HG03064 (cell line): ENCODE measurements around the gene HNRNPR.
"Not testable (repeated sequence)": the region's sequence is repeated elsewhere in the genome, so short reads cannot be mapped to it uniquely, and the experiment has no call there.

ENCODE experiments used
- ATAC-seq: cut with Tn5 transposase; IDR thresholded peaks from one replicate; pipeline ENCODE4 v1.9.1; 2021; ENCODE audit warnings: low read depth; ENCODE audit not compliant: unreplicated experiment

The HNRNPR gene

DNA sequence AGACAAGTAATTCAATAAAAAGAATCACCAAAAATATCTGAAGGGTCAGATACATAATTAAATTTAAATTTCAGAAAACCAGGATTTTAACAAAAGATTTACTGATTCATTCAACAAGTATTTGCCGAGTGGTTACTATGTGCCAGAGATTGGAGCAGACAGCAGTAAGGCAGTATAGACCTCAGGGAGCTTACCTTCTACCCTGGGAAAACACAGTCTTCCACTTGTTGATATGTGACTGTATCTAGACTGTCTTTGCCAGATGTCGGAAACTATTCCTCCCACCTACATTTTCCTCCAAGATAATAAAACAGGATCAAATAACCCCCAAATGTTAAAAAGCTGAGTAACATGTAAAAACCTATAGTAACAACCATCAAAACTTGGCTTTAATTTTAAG, 6.2 kb downstream of the HNRNPR start:
- ATAC-seq = no peak

GRCh38 chr1:23331713-23332112, 12.4 kb downstream of the HNRNPR start:
- ATAC-seq = no peak

- no peak for ATAC-seq
Measured at GRCh38 chr1:23330846-23331245, 13.2 kb downstream of the HNRNPR start.

- ATAC-seq = no peak
Measured at GRCh38 chr1:23325393-23325792, 18.7 kb downstream of the HNRNPR start.

GRCh38 chr1:23322770-23323169, 21.3 kb downstream of the HNRNPR start:
- no peak for ATAC-seq

GRCh38 chr1:23310280-23310679, 33.8 kb downstream of the HNRNPR start:
- ATAC-seq = not testable (repeated sequence)

DNA sequence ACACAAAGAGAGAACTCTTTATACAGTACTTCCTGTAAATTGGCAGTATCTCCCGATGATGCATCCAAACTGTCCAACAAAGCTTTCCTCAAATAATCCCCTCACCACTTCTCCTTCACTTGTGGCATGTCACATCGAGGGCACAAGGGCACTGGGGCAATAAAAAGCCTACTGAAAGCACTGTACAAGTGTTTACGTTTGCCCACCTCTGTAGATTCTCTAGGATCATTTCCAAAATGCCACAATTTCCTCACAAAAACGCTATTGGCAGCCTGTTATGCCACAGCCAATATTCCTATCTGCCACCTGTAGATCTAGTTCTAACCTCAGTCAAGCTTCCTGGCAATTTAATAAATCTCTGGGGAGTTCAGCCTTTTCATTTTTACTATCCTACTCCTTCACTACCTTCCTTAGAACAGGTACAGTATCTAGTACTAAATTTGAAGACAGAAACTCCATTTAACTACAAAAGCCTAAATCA, 39.9 kb downstream of the HNRNPR start:
- ATAC-seq = no peak

DNA sequence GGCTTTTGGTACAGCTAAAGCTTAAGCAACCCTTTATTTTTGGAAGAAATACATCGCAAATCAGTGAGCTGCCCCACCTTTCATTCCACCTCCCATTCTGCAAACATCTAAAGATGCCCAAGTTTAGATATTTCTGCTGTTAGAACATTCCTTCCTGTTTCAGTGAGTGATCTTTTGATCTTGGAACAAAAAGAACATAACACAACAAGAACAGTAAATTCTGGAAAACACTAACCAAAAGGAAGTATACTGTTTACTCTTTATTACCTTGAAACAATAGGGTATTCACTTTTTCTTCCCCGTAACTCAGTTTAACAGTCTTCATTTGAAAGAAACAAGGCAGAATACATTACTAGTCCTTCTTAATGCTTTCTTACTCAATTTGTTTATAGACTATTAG, 40.6 kb downstream of the HNRNPR start:
- ATAC-seq = no peak

GRCh38 chr1:23296931-23297330, 47.2 kb downstream of the HNRNPR start:
- ATAC-seq = no peak

DNA sequence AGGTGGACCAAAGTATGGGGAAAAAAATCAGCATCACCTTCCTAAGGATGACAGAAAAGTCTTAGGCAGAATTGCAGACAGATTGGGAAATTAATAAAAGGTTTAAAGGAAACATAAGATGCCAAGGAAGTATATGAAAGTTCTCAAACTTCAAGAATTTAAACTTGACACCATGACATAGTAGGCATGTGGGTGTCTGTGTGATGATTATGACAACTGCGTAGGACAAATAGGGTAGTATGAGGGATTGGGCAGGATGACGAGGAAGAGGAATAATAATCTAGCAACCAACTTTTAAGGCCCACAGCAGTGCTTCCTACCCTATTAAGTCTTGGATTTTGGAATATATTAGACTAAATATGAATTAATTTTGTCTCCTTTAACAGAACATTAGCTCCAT, 52.4 kb downstream of the HNRNPR start:
- no peak for ATAC-seq

DNA sequence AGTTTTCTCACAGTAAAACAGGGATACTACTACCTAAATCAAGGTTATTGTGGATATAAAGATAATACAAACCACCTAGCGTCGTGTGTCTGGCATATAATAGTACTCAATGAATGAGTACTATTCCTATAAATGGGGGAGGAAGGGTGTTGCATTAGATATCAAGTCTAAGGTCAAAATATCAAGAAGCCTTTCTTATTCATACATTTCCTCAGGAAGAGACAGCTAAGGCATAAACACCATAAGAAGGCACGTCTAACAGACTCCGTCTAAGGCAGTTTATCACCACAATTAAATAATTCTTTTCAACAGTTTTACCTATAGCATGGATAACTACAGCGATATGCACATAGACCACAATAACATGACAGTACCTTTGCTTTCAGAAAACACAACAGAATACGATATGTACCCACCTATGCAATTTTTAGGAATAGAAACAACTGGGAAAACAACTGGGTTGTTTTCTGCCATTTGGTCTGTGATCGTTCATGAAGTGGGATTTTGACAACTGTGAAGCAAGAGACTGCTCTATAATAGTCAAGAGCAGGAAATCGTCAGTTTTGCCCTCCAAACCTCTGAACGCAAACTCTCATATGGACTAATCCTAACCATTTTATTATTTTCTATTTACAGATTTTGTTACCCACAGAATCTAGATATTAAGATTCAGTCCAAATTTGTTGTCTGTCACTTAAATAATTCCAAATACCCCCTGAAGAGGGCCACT, 53.1 kb downstream of the HNRNPR start:
- no peak for ATAC-seq

- ATAC-seq = no peak
Measured at GRCh38 chr1:23288671-23289070, 55.4 kb downstream of the HNRNPR start.

DNA sequence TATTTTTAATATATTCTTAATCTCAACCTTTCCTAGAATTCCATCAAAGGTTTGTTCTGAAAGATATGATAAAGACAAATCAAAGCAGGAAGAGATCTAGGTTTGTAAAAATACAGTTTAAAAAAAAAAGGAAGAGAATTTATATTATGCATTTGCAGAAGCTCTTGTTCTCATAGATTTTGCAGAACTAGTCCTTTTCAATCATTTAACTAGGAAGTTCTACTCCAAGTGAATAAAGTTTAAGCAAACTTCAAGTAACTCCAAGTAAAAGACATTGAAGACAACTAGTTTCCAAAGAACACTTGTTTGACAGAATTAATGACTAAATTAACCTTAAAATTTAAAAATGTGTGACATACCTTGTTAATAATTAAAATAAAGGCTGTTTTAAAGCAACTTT, 55.9 kb downstream of the HNRNPR start:
- ATAC-seq = no peak

GRCh38 chr1:23286401-23286800, 57.7 kb downstream of the HNRNPR start:
- no peak for ATAC-seq

DNA sequence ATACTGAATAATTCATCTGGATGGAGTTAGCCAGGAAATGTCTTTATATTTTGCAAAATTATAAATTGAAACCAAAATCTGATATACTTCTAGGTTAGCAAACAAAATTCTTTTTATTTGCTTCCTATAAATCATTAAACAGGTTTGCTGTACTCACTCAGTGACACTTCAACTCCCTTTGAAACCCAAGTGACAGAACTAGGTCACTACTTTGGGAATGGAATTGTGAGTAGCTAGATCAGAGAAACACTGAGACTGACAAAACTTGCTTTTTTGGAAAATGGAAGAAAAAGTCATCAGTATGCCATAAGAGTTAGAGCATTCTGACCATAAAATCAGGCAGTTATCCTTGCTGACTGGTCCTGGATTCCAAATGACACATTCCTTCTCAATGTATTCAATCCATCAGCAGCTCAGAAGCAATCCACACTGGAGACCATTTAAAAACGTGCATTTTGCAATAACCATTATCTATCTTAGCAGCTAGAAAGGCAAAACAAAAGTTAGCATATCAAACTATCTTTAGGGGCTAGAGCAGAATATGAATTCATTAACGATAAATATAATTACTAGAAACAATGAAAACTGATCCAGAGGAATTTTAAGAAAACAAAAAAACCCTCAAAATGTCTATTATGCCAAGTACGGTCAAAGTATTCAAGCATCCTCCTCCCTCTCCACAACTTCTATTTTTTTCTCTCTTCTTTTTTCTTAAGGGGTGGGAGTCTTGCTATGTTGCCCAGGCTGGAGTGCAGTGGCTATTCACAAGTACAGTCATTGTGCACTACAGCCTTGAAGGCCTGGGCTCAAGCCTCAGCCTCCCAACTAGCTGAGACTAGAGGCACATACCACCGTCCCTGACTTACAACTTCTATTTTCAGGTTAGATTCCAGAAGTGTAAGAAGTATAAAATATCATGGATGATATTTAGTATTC, 60.1 kb downstream of the HNRNPR start:
- no peak for ATAC-seq

DNA sequence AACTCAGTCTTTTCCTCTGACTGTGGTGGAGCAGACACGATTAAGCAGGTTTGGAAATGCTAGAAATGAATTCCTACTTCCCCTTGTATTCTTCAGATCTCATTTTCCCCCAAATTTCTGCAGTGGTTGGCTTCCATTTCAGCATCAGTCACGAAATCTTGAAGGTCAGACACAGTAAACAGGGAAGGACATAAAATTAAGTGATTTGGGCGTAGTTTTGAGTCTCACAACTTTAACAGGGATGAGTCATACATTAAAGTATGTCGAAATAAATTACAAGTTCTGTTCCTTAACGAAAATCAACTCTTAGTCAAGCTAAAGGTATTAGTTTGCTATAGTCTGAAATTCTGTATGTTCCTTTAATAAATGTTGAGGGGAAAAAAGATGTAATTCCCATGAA, 61.1 kb downstream of the HNRNPR start:
- ATAC-seq = no peak

DNA sequence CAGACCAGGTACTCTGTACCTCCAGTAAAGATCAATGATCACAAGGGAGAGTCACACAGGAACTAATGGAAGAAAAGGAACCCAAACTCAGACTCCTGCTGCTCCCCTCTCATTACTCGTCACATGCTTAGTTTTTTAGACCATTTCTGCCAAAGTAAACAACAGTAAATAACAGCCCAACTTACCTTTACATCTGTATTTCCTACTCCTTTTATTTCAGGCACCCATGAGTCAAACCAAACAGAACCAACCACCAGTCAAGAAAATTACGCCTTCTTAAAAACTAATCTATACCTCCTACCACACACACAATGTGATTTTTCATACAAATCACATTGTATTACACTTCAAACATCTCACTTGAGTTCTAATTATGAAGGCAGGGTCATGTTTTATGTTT, 65.4 kb downstream of the HNRNPR start:
- no peak for ATAC-seq

DNA sequence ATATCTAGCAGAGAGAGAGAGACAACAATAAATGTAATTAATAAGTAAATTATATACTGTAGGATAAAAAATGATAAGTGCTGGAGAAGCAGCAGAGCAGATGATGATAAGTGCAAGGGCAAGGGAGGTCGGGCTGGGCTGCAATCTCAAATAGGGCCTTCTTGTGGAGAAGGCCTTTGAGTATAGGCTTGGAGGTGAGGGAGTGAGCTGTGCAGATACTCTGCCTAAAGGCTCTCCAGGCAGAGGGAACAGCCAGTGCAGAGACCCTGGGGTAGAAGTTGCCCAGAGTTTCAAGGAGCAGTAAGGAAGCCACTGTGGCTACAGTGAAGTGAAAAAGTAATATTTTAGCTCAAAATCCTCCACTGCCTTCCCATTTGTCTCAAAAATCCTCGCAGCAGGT, 67.6 kb downstream of the HNRNPR start:
- no peak for ATAC-seq

DNA sequence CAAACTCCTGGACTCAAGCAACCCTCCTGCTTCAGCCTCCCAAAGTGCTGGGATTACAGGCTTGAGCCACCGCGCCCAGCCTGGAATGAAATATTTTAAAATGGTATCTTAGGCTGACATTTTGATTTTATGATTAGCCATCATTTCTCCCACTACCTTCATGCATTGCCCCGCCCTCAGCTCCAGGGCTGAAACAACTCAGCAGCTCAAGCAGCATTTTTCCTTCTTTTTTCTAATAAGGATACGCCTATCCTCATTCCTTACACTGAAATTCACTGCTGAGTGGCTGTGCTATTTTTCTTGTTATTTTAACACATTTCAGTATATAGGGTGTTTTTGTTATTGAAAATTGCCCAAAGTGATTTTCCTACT, 70.0 kb downstream of the HNRNPR start:
- ATAC-seq = no peak

DNA sequence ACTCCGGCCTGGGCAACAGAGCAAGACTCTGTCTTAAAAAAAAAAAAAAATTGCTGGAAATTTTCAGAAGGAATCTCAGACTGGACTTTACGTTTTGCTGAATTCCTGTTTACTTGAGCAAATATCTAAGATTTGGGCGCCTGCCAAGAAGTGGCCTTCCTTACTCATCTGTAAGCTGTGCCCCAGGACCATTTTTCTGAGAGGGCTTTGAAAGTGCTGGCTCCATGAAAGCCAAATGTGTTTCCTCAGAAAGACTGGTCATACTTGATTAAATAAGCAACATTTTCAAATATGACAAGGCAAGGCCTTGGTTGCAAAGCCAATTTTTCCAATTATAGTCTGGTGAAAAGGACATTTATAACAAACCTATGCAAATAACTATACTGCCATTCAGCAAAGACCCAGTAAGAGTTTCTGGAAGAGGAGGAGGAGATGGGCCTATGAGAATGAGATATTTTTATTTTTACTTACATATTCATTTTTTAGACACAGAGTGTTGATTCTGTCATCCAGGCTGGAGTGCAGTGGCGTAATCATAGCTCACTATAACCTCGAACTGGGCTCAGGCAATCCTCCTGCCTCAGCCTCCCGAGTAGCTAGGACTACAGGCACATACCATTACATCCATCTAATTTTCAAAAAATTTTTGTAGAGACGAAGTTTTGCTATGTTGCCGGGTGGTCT, 70.5 kb downstream of the HNRNPR start:
- no peak for ATAC-seq

DNA sequence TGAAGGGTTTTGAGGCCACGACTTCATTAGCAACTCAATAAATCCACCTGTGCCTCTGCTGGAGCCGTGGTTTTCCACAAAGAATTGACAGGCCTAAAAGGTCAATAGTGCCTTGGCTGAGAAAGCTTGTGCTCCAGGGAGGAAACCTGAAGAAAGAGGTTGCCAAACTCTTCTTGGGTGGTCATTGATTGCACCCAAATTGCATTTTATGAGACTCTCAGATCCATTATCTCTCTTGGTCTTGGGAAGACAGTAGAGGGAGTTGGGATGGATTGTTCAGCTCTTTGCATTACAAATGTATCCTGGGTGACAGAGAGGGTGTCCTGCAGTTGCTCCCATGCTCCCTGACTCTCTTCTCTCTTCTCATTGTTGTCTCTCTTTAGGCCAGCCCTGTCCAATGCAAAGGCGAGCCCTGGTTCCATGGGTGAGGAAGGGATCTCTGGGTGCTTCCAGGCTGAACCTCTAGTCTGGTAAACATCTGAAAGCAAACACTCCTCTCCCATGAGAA, 80.7 kb downstream of the HNRNPR start:
- no peak for ATAC-seq
